OCI-LY7 (cell line): ENCODE measurements around the gene ARL15.

Source experiments
- EZH2phosphoT487 ChIP-seq: fragments of 200-600 bp; sonication (generic); IDR thresholded peaks from 2 replicates; pipeline ENCODE4 v1.6.1; 2018; ENCODE audit warnings: low read depth, borderline replicate concordance, mild to moderate bottlenecking, mixed run types, antibody characterized with exemption, low read length, moderate library complexity, mixed read lengths
- TF ChIP-seq, protein P1 (sequence below): fragments of 200-600 bp; sonication (generic); conservative IDR thresholded peaks from 2 replicates; pipeline ENCODE4 v1.5.1; 2014; ENCODE audit warnings: mild to moderate bottlenecking, antibody characterized with exemption, low read length, moderate library complexity, mixed read lengths

DNA sequence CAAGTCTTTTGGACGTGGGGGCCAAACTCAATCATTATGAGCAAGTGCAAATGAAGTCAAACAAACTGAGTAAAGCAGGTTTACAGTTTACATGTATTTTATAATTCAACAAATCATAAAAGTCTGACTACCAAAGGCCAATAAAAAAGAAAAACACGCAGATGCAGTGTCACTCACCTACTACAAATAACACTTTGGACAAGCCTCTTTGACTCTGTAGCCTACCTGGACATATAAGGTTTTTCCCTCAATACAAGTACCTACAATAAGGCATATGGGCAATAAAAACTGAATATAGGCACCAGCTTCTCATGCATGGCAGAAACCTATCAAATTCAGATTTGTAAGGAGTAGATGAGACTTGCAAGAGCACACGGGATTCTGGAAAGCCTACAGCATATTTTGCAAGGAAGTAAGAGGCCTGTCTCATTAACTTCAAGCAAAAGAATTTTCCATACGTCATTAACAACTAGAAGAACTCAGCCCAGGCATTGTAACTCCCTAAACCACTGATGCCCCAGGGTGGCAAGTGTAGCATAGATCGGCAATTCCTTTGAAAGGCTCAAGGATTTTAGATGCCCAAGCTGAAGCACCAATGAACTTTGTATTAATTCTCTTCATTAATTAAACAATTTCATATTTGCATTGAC lies 21.7 kb downstream of the ARL15 start:
- TF ChIP-seq, protein P1, sequence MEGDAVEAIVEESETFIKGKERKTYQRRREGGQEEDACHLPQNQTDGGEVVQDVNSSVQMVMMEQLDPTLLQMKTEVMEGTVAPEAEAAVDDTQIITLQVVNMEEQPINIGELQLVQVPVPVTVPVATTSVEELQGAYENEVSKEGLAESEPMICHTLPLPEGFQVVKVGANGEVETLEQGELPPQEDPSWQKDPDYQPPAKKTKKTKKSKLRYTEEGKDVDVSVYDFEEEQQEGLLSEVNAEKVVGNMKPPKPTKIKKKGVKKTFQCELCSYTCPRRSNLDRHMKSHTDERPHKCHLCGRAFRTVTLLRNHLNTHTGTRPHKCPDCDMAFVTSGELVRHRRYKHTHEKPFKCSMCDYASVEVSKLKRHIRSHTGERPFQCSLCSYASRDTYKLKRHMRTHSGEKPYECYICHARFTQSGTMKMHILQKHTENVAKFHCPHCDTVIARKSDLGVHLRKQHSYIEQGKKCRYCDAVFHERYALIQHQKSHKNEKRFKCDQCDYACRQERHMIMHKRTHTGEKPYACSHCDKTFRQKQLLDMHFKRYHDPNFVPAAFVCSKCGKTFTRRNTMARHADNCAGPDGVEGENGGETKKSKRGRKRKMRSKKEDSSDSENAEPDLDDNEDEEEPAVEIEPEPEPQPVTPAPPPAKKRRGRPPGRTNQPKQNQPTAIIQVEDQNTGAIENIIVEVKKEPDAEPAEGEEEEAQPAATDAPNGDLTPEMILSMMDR, result no peak
- TF ChIP-seq EZH2phosphoT487, result no peak
